Measurements from ENCODE around the gene OAF.
"Not testable (repeated sequence)": the region's sequence is repeated elsewhere in the genome, so short reads cannot be mapped to it uniquely, and the experiment has no call there.

Gene OAF

DNA sequence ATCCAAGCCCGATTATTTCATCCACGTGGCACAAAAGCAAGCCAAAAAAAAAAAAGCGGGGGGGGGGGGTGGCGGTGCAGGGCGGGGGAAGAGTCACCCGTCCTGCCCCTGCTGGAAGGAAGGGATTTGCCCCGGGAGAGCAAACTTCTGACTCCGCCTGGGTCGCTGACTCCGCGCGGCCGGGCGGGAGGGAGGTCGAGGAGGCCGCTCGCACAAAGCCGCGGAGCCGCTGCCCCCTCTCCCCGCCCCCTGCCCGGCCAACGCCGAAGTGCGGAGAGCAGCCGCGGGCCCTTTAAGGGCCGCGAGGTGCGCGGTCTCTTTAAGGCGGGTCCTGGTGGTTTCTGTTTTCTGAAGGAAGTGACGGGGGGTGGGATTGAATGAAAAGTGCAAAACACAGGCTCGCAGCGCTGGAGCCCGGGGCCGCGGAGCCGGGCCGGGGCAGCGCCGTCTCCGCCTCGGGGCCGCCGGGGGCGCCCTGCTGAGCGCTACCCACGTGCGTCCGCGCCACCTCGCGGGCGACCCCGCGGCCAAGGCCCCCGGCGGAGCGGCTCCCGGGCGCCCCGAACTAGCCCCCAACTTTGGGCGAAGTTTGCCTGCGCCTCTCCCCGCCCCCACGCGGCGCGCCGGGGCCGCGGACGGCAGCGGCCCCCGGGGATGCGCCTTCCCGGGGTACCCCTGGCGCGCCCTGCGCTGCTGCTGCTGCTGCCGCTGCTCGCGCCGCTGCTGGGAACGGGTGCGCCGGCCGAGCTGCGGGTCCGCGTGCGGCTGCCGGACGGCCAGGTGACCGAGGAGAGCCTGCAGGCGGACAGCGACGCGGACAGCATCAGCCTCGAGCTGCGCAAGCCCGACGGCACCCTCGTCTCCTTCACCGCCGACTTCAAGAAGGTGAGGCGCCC lies at the start of gene OAF:
Gene OAF, plus strand, starts transcription at position 407 of the 896 bp plus-strand sequence. Its CDS starts 248 bp downstream, at position 655.
- DNase-seq: peak; percentile 61

DNA sequence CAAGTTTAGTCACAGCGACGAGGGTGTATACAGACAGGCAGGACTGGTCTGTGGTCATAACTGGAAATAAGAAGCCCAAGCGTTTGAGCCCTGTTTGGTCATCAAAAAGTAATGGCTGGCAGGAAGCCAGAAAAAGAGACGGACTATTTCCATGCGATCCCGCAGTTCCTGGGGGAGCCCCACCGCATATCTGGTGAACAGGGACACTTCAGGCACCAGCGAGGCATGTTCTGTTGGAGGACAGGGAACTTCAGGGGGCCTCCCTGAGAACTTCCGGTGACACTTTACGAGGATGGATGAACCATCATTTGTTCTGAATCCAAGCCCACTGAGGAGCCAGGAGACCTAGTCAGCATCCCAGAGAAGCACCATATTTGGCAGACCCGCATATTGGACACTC lies 43.2 kb upstream of the OAF start:
- no peak for DNase-seq

DNA sequence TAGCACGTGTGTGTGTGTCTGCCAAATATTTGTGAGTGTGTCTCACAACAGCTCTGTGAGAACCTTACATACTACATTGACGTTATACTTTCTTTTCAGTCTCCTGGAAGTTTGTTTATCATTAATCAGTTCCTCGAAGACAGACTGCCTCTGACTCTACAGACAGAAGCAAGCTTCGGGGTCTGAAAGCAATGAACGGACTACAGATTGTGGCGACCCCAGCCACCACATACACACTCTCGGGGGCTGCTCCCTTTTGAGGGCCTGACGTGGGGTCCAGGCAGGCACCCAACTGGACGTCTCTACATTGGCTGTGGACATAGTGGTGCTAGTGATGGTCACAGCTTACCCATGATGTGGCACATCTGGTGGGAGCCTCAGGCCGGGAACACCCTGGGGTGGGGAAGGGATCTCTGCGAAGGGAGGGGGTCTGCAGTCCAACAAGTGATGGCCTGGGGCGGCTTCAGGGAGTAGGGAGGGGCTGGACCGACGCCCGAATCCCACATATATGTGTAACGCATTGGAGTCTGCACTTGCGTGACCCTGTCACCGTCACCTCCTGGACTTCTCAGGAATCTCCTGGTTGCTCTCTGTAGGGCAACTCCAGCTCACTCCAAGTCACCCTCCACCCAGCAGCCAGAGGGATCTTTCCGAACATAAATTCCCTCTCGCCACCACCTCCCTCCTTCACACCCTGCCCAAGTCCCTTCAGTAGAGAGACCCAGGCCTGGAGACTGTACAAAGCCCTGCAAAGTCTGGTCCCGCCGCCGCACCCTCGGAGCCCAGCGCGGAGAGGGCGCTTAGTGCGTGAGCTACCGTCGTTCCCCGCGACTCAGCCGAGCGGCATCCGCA lies 42.5 kb upstream of the OAF start:
- DNase-seq: no peak

DNA sequence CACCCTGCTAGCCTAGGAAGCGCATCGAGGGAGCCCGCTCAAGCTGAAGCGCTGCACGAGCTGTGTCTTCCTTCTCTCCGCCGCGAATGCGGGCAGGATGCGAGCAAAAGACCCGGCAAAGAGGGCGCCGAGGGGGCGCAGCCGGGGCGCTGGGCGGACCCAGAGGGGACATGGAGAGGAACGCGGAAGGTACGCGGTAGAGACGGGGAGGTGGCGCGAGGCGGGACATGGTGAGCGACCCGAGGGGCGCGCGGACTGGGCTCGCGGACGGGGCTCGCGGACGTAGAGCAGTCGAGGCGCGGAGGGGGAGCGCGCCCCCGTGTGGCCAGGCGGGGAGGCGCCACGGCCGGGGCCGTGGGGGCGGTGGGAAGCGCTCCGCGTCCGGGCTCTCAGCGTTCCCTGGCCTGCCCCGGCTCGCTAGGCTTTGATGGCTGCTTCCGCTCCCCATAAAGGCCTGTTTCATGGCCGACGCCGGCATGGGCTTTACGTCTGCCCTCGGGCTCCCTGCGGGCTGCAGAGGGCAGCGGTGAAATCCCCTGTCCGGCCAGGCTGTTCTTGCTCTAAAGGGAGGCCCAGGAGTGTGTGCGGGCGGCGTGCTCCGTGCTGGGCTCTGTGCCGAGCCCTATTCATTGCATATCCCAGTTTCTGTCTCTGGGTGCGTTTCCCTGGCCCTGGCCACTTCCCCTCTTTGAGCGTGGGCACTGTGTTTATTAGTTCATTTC lies 41.7 kb upstream of the OAF start:
- DNase-seq: peak; percentile 47

DNA sequence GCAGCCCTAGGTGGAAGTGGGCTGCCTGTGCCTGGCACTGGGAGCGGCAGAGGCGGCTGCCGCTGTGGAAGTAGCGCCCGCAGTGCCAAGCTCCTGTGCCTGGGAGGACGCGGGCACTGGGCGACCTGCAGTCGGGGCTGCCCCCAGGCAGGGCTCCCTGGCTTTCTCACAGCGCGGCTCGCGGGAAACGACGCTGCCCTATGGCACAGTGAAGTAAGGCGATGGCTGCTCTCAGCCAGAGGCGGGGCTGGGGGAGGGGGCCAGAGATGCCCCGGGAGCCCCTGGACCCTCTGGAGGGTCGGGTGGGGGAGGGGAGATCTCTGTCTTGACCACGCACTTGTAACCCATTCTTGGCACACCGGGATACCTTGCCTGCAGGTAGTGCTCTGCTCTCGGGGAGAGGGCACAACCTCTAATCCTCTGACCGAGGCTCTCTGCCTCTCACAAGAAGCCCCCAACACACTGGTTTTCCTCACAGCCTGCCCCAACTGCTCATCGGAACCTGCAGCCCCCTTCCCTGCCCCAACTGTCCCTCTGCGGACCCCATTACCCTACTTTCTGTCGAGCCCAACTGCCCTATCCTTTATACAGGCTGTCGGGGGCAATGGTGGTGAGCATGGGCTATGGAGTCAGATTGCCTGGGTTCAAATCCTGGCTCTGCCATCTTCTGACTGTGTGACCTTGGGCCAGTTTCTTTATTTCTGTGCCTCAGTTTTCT lies 40.7 kb upstream of the OAF start:
- no peak for DNase-seq

DNA sequence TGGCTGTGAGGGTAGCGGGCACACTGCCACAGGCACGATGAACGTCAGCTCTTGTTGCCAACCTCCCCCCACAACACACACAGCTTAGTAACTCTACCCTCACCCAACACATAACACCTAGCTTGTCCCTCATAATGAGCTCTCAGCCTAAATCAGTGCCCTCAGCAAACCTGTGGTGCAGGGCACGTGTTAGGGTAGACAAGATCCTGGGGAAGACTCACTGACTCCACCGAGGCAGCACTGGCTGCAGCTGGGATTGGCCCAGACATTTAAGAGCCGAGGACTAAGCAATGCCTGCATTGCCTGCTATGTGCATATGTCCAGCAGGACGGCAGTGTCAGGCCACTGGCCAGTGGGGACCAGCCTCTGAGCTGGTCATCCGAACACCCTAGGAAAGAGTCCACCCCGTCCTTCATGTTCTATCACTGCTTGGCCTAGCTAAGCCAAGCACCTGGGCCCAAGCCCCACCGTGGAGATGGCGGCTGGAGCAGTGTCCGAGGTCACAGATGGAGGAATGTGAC lies 40.0 kb upstream of the OAF start:
- DNase-seq: no peak

DNA sequence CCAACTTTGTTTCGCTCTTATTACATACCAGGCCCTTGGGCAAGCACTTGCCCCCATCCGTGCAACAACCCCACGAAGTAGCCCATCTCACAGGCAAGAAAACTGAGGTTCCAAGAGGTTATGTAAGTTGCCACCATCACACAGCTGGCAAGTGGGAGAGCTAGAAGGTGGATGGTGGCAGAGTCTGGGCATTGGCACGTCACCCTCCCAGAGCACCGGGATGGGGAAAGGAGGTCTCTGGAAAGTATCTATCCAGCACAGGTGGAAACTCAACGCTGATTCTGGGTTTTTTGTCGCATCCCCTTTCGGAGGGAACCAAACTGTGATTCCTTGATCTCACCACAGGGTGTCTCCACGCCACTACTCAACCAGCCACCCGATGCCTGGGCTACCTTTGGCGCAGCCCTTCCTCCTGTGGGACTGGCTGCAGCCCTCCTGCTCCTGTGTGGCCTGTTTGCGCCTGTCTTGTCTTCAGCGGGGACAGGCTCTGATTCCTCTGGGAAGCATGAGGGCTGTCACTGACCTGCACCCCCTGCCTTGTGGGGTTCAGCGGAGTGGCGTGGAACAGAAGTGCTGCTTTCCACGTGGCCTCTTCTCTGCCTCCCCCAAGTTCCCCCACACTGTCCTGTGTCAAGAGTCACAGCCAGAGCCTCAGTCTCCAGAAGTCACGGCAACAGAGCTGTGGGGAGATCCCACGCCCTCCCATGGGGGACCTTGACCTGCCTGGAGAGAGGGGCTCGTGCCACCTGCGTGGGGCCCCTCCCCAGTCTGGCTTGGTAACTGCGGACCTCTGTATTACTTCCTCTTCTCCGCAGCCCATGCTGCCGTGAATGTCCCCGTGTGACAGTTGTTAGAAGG lies 38.5 kb upstream of the OAF start:
- peak; percentile 61 for DNase-seq

DNA sequence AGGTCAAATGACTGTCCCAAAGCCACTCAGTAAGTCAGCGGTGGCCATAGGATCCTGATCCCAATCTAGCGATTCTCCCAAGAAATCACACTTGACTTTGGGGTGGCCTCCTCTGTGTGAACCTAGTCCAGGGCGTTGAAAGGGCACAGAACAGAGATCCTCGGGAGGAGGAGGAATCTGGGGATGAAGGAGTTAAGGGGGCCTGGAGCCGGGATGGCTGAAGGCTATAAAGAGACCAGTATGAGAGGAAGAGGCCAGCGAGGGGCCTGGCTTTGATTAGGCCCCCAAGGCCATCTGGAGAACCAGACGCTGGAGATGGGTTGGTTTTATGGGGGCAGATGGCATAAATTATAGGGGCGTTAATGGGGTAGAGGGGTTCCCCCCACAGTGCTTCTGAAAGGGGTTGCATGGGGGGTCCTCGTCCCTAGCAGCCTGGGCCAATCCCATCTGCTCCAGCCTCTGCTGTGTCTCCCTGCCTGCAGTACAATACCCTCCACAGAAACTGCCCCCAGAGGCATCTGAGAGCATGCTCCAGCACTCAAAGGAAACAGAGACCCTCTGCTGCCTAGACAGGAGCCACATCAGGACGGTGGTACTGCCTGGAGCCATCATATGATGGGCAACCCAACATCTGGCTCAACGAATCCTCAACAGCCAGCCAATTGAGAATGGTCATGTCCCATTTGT lies 37.7 kb upstream of the OAF start:
- DNase-seq: no peak

DNA sequence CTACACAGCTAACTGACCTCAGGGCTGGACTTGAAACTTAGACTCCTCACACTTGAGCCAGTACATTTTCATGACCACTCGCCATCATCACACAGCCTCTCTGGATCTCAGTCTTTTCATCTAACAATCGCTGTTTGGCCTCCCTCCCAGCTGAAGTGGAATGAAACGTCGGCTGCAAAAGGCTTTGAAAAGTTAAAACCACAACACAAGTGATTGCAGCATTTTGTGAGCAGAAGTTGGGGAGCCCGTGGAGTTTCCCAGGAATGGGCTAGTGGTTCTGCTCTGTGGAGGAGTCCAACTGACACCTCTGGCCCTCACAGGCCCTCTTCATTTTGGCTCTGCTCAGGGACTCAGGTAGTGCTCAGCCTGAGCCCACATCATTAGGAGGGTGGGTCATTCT lies 37.0 kb upstream of the OAF start:
- no peak for DNase-seq

DNA sequence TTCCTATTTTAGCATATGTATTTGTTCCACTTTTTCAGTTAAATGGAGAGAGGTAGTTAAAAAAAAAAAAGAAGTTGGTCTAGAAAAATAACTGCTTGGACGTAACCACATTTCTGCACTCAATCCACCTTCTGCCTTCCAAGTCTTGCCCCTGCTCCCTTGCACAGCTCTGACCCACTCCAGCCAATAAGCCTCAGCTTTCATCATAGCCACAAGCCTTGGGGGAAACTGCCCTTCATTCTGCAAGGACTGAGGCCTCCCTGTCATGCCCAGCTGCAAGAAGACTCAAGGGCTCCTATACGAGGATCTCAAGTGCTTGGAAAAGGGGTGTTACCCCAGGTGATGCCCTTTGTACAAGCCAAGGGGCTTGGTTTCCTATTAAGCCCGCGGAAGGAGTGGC lies 36.0 kb upstream of the OAF start:
- no peak for DNase-seq

DNA sequence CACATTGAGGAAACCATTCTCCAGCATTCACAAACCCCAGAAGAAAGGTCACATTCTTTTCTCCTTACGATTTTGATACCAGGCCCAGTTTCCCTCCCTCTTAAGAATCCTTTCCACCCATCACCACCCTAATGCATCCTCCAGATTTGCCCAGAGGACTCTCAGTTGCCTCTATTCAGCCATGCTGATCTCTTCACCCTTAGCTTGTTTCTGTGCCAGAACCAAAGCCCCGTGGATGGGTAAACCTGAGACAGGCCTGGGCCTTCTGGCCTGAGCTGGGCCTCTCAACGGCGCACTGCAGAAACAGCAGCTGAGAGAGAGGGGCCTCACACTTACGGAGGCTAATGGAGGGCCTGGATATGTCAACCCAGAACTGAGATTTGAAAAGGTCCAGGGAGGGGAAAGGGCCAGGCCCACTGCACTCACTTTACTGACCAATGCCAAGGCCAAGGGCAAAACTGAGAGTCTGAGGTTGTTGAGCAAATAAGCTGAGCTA lies 32.2 kb upstream of the OAF start:
- DNase-seq: no peak

DNA sequence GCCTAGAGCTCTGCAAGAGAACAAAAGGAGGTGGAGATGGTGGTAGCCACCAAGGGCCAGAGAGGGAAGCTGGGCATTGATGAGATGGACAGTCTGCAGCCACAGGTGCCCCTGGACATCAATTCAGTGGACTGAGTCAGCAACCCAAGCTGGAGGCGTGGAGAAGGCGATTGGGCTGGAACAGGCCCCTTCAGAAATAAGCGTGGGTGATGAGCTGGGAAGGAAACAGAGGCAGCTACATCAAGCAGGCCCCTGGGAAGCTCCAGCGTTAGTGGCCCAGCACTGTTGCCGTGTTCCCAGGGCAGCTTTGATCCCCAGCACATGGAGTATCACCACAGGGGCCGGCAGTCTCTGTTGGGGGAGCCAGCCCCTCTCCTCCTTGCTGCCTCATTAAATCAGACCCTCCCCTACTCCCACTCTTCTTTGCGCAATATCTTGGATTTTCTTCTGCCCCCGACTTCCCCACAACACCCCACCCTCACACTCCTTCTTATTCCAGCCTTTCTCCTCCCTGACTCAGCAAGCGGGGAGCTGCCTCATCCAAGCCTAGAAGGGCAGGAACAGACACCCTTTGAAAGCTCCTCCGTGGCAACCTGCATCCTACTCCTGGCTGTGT lies 31.7 kb upstream of the OAF start:
- no peak for DNase-seq

DNA sequence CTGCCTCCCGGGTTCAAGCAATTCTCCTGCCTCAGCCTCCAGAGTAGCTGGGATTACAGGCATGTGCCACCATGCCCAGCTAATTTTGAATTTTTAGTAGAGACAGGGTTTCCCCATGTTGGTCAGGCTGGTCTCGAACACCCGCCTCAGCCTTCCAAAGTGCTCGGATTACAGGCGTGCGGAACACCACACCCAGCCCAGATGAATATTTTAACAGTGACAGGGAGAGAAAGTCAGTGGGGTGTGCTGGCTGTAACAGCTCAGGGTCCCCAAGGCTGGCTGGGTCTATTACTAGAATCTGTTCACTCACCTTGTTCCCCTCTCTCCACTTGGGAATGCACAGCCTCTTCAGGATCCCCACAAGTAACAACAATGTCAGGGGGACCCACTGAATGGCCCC lies 30.8 kb upstream of the OAF start:
- not testable (repeated sequence) for DNase-seq

DNA sequence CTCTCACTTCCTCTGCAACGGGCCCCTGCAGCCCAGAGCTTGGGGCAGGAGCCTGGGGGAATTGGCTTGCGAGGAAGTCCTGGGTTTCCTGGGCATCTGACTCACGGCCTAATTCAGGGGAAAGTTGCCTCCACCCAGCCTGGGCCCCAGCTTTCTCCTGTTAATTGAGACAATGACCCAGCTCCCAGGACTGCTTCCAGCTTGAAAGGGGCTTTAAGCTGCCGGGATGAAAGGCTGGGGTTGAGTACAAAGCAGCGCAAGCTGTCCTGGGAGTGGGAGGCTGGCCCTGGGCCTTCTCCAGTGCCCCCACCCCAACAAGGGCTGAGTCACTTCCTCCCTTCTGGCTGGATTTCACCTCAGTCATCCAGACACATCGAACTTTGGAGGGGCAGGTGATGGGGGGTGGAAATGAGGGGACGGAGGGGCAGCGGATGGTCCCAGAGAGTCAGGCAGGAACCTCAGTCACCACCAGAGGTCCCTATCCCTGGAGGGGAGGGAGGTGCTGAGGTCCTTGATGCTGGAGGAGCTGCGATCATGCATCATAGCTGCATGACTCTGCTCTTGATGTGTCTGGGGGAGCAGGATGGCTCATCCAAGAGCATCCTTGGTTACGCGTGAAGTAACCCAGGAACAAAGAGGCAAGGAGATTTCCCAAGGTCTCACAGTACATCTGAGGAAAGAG lies 30.1 kb upstream of the OAF start:
- DNase-seq: no peak

DNA sequence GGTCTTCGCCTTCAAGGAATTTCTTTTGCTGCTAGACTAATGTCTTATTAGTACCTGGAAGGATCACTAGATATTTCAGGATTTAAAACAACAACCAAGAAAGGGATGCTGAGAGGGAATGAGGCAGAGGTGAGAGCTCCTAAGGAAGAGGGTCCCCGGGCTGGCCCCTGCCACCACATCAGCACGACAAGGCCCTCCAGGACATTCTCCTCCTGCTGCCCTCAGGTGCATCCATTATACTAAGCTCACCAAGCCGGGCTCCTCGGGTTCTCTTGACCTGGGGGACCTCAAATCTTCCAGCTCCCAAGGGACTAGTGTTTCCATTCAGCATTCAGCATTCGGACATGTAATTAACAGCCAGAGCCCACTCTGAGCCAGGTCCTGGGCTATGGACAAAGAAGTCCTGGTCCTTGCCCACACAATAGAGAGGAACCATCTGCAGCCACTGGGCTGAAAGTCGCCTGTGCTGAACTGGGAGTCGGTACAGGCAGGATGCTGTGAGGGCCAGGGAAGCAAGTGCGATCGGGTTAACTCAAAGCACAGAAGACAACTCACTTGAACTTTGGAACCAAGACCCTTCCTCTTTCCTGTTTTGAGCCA lies 29.4 kb upstream of the OAF start:
- DNase-seq: no peak

DNA sequence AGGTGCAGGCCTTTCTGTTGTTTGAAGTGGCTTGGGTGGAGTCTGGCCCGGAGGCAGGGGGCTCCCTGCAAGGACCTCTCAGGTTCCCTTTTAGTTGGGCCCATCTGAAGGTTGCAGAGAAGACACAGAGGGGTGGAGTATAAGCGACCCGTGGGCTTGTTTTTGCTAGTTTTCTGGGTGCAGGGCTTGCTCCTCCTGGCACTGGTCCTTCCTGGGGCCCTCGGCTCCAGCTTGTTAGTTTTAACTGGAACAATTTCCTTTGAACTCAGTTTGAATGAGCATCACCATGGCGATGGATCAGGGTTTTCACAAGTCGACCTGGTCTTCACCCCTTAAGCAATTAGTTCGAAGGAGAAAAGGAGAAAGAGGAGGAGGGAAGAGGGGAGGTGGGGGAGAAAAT lies 28.5 kb upstream of the OAF start:
- no peak for DNase-seq

DNA sequence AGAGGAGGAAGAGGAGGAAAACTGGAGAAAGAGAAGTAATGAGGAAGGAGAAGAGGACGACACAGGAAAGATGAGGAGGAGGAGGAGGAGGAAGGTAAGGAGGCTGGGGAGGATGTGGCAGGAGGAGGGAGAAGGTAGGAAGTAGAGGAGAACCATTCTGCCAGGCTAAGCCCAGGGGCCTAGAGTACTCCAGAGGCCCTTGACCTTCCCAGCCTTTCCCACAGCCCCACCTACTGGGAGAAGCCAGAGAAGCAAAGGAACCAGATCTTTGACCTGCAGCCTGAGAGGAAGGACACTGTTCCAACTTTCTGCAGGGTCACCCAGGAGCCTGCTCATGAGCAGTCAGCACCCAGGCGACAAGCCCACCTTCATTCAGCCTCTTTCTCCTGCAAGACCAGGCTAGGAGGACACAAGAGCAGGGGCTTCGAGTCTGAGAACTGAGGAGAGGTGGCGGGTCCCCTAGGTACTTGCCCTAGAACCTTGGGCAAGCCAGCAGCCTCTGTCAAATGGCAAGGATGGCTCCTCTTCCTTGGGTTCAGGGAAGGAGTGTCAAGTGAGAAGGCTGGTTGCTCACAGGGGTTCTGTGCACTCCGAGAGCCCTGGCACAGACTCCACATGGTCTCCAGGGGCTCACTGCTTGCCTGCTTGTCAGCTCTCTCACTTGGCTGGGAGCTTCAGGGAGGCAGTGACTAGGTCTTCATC lies 27.9 kb upstream of the OAF start:
- peak; percentile 17 for DNase-seq

DNA sequence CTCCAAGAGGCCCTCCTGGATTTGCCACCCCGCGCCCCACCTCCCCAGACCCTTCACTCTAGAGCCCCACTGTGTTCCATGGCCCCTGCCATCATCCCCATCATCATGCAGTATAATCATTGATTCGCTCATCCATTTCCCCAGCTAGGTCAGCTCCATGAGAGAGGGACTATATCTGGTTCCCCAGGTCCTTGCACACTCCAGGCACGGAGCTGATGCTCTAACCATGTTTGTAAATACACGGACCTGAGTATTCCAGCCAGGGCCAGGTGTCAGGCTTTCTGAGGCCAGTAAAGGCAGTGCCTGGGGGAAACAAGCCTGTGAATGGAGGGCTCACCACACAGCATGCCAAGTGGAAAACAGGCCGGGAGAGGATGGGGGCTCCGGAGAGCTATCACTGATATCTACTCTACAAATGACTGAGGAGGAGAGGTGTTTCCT lies 27.1 kb upstream of the OAF start:
- no peak for DNase-seq

Measured in hematopoietic multipotent progenitor cell treated with erythropoietin and hydrocortisone succinate and interleukin-3 and kit ligand, for 8 days (in vitro differentiated cells).